Activated CD8-positive, alpha-beta T cell treated with anti-CD3 and anti-CD28 coated beads, Interleukin-2, amount 10 ng/mL, durations not matched to agents 7 days and 5 days (primary cell): ENCODE results near the gene CEP131. TPM values are rescaled to one million over a fixed set of nuclear protein-coding genes. Genes with fewer than 3 reads are reported as not detected.

Source experiments
- ATAC-seq: fragments of 150-1000 bp; cut with Tn5 transposase; one replicate; pipeline ENCODE4 v1.10.0; 2021; ENCODE audit warnings: moderate library complexity
- CTCF ChIA-PET: fragments of 350-600 bp; sonication (Branson Sonifier 250); formaldehyde crosslinking; loops from one replicate; lab custom pipeline; 2021; ENCODE audit warnings: antibody characterized with exemption; lab: Charles Lee
- POLR2A ChIA-PET: fragments of 350-600 bp; sonication (Branson Sonifier 250); formaldehyde crosslinking; loops from one replicate; lab custom pipeline; 2021; ENCODE audit warnings: antibody characterized with exemption; lab: Charles Lee
- DNase-seq: peaks from one replicate; pipeline ENCODE4 v3.0.0-alpha.2; 2020
- H3K27ac Mint-ChIP-seq: one replicate; pipeline ENCODE4 v1.8.0; 2021; ENCODE audit warnings: mild to moderate bottlenecking, mixed read lengths
- H3K27me3 Mint-ChIP-seq: one replicate; pipeline ENCODE4 v1.8.0; 2021; ENCODE audit warnings: low read depth, mixed read lengths
- H3K36me3 Mint-ChIP-seq: one replicate; pipeline ENCODE4 v1.8.0; 2021; ENCODE audit warnings: low read depth, mixed read lengths
- H3K4me1 Mint-ChIP-seq: one replicate; pipeline ENCODE4 v1.8.0; 2021; ENCODE audit warnings: low read depth, mixed read lengths
- H3K4me3 Mint-ChIP-seq: one replicate; pipeline ENCODE4 v1.8.0; 2021; ENCODE audit warnings: mild to moderate bottlenecking, mixed read lengths
- H3K9me3 Mint-ChIP-seq: one replicate; pipeline ENCODE4 v1.8.0; 2022; ENCODE audit warnings: mixed read lengths; ENCODE audit not compliant: insufficient read depth
- total RNA-seq, 2 experiments: library from RNA; stranded (reverse); gene quantifications; one replicate each; pipeline ENCODE4 v1.2.3, GENCODE V29; 2021

Gene CEP131
- total RNA-seq, 2 experiments from 2014 or later: 17.9 to 19.0 TPM

- Mint-ChIP-seq H3K4me3 (no peak overlapping the region), H3K9me3 (no peaks in the 10 kb centered on the region), H3K36me3 (peaks cover 8% of the 10 kb centered on the region), H3K27ac (no peak overlapping the region), H3K27me3 (no peaks in the 10 kb centered on the region), H3K4me1 (peaks cover 27% of the 10 kb centered on the region)
- DNase-seq (no peak), ATAC-seq (no peak)
- POLR2A ChIA-PET: interaction anchor here (0.6 kb wide), 1 partner anchor 391 kb away, joined by 3 read pairs; no protein-coding TSS in a partner anchor
- CTCF ChIA-PET: no interaction called here
These were observed 13.3 kb upstream of the CEP131 start for GRCh38 chr17:81235822-81236740.

GRCh38 chr17:81234940-81235821 lies 12.4 kb upstream of the CEP131 start:
- POLR2A ChIA-PET: no interaction called here
- Mint-ChIP-seq H3K36me3 (peaks cover 10% of the 10 kb centered on the region), H3K4me1 (peaks cover 18% of the 10 kb centered on the region), H3K27me3 (no peaks in the 10 kb centered on the region), H3K9me3 (no peaks in the 10 kb centered on the region), H3K27ac (no peak overlapping the region), H3K4me3 (no peak overlapping the region)
- CTCF ChIA-PET: no interaction called here
- ATAC-seq (no peak), DNase-seq (no peak)

DNA sequence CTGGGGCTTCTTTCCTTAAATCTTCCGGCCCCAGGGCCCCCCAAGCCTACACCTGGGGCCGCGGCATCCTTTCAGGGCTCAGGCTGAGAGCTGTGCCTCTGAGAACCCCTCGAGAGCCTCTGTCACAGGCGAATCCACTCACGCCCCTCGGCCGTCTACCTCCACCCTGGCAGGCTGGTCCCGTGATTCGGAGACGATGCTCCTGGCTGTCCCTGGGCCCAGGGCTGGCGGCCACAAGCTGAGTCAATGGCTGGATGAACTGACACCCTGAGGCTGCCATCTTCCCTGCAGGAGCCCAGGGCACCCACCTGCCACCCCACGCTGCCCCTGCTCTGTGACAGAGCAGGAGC lies 11.7 kb upstream of the CEP131 start:
- Mint-ChIP-seq H3K4me3 (no peak overlapping the region), H3K27me3 (no peaks in the 10 kb centered on the region), H3K9me3 (no peaks in the 10 kb centered on the region), H3K4me1 (peaks cover 15% of the 10 kb centered on the region), H3K27ac (no peak overlapping the region), H3K36me3 (peaks cover 13% of the 10 kb centered on the region)
- DNase-seq (no peak), ATAC-seq (no peak)
- ChIA-PET CTCF (no interaction called here), POLR2A (no interaction called here)

- Mint-ChIP-seq H3K27me3 (no peaks in the 10 kb centered on the region), H3K9me3 (no peaks in the 10 kb centered on the region), H3K4me1 (peaks cover 15% of the 10 kb centered on the region), H3K4me3 (no peak overlapping the region), H3K27ac (no peak overlapping the region), H3K36me3 (peaks cover 14% of the 10 kb centered on the region)
- ATAC-seq: no peak
- ChIA-PET CTCF (no interaction called here), POLR2A (interaction anchor here (0.6 kb wide), 1 partner anchor 15 kb away, joined by 3 read pairs; no protein-coding TSS in a partner anchor)
- DNase-seq: no peak
These were observed 11.2 kb upstream of the CEP131 start for GRCh38 chr17:81233811-81234505.

DNA sequence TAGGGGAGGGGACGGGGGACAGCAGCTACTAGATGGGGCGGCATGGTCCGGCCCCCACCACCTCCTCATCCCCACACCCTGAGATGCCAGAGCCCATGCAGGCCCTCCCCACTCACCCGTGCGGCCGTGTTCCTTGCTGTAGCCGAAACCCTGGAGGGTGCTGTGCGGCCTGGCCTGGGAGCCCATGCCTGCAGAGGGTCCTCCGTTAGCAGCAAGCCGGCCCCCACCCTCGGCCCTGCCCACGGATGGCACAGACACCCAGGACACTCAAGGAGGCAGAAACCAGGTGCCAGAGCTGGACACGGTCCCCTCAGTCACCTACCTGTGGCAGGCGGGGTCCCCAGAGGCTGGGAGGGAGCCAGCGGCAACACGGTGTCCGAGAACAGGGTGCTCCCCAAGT lies 10.6 kb upstream of the CEP131 start:
- H3K4me3 Mint-ChIP-seq: no peak overlapping the region
- no peak for ATAC-seq
- CTCF ChIA-PET: no interaction called here
- no peaks in the 10 kb centered on the region for H3K9me3 Mint-ChIP-seq
- peaks cover 17% of the 10 kb centered on the region for H3K4me1 Mint-ChIP-seq
- H3K27me3 Mint-ChIP-seq: no peaks in the 10 kb centered on the region
- peaks cover 16% of the 10 kb centered on the region for H3K36me3 Mint-ChIP-seq
- DNase-seq: no peak
- POLR2A ChIA-PET: interaction anchor here (0.6 kb wide), 1 partner anchor 16 kb away, joined by 3 read pairs; no protein-coding TSS in a partner anchor
- H3K27ac Mint-ChIP-seq: no peak overlapping the region

DNA sequence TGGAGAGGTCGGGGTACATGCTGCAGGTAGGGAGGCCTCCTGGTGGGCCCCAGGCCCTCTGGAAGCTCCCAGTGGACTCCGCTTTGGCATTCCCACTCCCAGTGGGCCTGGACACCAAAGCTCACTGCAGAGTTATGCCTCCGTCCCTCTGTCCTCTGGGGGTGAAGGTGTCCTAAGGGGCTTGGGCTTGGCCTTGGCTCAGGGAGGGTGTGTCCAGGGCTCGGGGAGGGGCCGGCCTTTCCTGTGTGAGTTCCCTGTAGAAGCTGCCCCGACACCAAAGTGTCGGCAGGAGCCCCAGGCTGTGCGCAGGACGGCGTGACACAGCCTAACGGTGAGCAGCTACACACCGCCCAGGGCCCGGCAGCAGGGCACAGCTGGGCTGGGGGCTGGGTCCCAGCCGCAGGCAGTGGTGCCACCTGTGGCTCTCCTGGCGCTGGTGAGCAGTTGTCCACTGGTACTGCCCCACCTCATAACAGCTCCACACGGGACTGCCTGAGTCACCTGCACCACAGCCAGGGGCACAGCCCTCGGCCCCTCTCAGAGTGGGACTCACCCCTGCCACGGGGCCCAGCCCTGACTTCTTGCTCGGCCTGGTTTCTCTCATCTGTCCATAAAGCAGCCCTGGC lies 10.0 kb upstream of the CEP131 start:
- no peak overlapping the region for H3K27ac Mint-ChIP-seq
- ChIA-PET POLR2A (no interaction called here), CTCF (no interaction called here)
- ATAC-seq (no peak), DNase-seq (no peak)
- H3K36me3 Mint-ChIP-seq: peaks cover 21% of the 10 kb centered on the region
- no peak overlapping the region for H3K4me3 Mint-ChIP-seq
- H3K9me3 Mint-ChIP-seq: no peaks in the 10 kb centered on the region
- H3K4me1 Mint-ChIP-seq: peaks cover 18% of the 10 kb centered on the region
- H3K27me3 Mint-ChIP-seq: no peaks in the 10 kb centered on the region

GRCh38 chr17:81231766-81232581 lies 9.2 kb upstream of the CEP131 start:
- CTCF ChIA-PET: no interaction called here
- no peak overlapping the region for H3K27ac Mint-ChIP-seq
- DNase-seq (no peak), ATAC-seq (no peak)
- H3K36me3 Mint-ChIP-seq: peaks cover 24% of the 10 kb centered on the region
- no peaks in the 10 kb centered on the region for H3K27me3 Mint-ChIP-seq
- H3K4me1 Mint-ChIP-seq: peaks cover 15% of the 10 kb centered on the region
- H3K4me3 Mint-ChIP-seq: no peak overlapping the region
- no peaks in the 10 kb centered on the region for H3K9me3 Mint-ChIP-seq
- POLR2A ChIA-PET: interaction anchor here (0.6 kb wide), 1 partner anchor 1372 kb away, joined by 3 read pairs; no protein-coding TSS in a partner anchor

- Mint-ChIP-seq H3K27ac (no peak overlapping the region), H3K27me3 (no peaks in the 10 kb centered on the region), H3K4me1 (peaks cover 14% of the 10 kb centered on the region), H3K4me3 (no peak overlapping the region), H3K9me3 (no peaks in the 10 kb centered on the region), H3K36me3 (peaks cover 24% of the 10 kb centered on the region)
- POLR2A ChIA-PET: no interaction called here
- ATAC-seq (no peak), DNase-seq (no peak)
- CTCF ChIA-PET: no interaction called here
These were observed 8.4 kb upstream of the CEP131 start for GRCh38 chr17:81231121-81231645.

GRCh38 chr17:81230043-81230820 lies 7.5 kb upstream of the CEP131 start:
- Mint-ChIP-seq H3K27me3 (no peaks in the 10 kb centered on the region), H3K4me3 (no peak overlapping the region), H3K36me3 (peaks cover 24% of the 10 kb centered on the region), H3K9me3 (no peaks in the 10 kb centered on the region), H3K27ac (no peak overlapping the region), H3K4me1 (peaks cover 10% of the 10 kb centered on the region)
- DNase-seq: no peak
- CTCF ChIA-PET: no interaction called here
- POLR2A ChIA-PET: interaction anchor here (1.0 kb wide), 1 partner anchor 9 kb away, joined by 4 read pairs; the partner anchor contains the start of genes NDUFAF8 and TEPSIN
- no peak for ATAC-seq

DNA sequence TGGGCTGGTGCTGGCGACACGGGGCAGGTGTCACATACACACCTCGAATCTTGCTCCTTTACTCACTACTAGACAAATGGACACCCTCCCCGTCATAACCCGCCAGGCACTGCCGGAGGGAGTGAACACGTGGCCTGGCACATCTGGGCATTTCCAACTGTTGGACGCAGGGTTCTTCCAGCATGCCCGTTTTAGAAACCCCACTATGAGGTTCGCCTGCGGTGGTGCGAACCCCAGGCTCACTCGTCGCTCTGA lies 6.8 kb upstream of the CEP131 start:
- DNase-seq (no peak), ATAC-seq (no peak)
- ChIA-PET CTCF (no interaction called here), POLR2A (no interaction called here)
- Mint-ChIP-seq H3K36me3 (peaks cover 24% of the 10 kb centered on the region), H3K27me3 (no peaks in the 10 kb centered on the region), H3K4me3 (no peak overlapping the region), H3K27ac (no peak overlapping the region), H3K9me3 (no peaks in the 10 kb centered on the region), H3K4me1 (peaks cover 10% of the 10 kb centered on the region)
